ENCODE data around the gene EFEMP1. TPM values are rescaled to one million over a fixed set of nuclear protein-coding genes. Genes with fewer than 3 reads are reported as not detected.

EFEMP1 gene
- polyA plus RNA-seq, 3 donors = not detected

DNA sequence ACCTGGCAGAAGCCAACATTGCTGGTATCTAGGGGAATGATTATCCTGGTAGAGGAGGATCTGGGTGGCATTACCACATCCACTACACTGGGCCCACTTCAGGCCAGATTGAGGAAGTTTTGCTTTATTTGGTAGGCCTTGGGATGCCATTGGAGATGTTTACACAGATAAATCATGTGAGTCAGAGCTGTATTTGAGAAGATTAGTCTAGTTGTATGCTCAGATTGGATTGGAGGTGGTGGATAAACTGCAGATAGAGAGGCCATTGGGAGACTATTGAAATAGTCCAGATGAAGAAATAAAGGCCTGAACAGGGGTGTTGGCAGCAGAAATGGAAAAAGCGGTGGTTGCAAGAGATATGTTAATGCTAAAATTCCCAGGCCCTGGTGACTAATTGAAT, 81.5 kb downstream of the EFEMP1 start:
- no peak for DNase-seq
- no peak overlapping the region for H3K9ac ChIP-seq (ENCODE audit: insufficient read depth, low read length, poor library complexity, severe bottlenecking)
- H3K9me3 ChIP-seq (replicated peaks in 1 of 2; ENCODE audit: control insufficient read depth in 1 of 2, insufficient read depth in 1 of 2, low read length in 2 of 2) = peaks cover 0 to 8% of the 10 kb centered on the region in 2 donors
- no peak overlapping the region for H3K27ac ChIP-seq (ENCODE audit: low read depth in 1 of 2, low read length in 2 of 2)
- no peak overlapping the region for H3K4me2 ChIP-seq (replicated peaks; ENCODE audit: extremely low read depth, low read length, poor library complexity, severe bottlenecking)
- WGBS (ENCODE audit: insufficient coverage) = 100% methylated on average over 1 of the region's 1 CpG
- no peak overlapping the region for H2AFZ ChIP-seq (ENCODE audit: insufficient read depth, low read depth, low read length, poor library complexity, severe bottlenecking)
- TF ChIP-seq CTCF (IDR thresholded peaks at IDR 0.05) = no peak
- Mint-ChIP-seq H3K27ac (no peak overlapping the region), H3K4me1 (peaks cover 7% of the 10 kb centered on the region), H3K27me3 (ENCODE audit: low read depth in 3 of 3) (peaks cover 0 to 3% (median 2%) of the 10 kb centered on the region in 3 donors), H3K4me3 (no peak overlapping the region), H3K9me3 (peaks cover 0 to 8% (median 2%) of the 10 kb centered on the region in 7 donors), H3K36me3 (no peaks in the 10 kb centered on the region)
- no peaks in the 10 kb centered on the region for H3K79me2 ChIP-seq (ENCODE audit: insufficient read depth, low read length)
- H3K27me3 ChIP-seq (ENCODE audit: control insufficient read depth in 2 of 2, insufficient read depth in 2 of 2, low read length in 2 of 2) = no peaks in the 10 kb centered on the region
- peaks cover 21 to 22% of the 10 kb centered on the region in 2 donors for H3K4me1 ChIP-seq (ENCODE audit: control insufficient read depth in 1 of 2, insufficient read depth in 2 of 2, low read length in 2 of 2)
- H3K4me3 ChIP-seq (replicated peaks in 1 of 3; ENCODE audit: low read depth in 2 of 3, low read length in 3 of 3) = no peak overlapping the region
- H4K20me1 ChIP-seq (ENCODE audit: insufficient read depth, low read length) = no peaks in the 10 kb centered on the region
- intact Hi-C loops (cut with micrococcal nuclease) = no loop called here
- H3K36me3 ChIP-seq (replicated peaks in 1 of 2; ENCODE audit: control insufficient read depth in 1 of 2, insufficient read depth in 2 of 2, low read length in 2 of 2) = no peaks in the 10 kb centered on the region

DNA sequence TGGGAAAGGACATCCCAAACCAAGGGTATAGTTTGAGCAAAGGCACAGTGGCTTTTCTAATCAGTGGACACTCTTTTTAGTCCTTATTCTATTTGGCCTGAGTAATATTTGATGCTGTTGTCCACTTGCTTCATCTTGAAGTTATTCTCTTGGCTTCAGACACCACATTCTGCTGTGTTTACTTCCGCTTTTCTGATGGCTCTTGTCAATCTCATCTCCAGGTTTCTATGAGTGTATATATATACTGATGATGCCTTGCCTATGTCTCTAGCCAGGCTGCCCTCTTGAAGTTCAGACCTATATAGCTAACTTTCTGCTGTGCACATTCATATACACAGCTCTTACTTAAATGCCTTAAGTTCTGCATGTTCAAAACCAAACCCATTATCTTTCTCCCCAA, 83.1 kb downstream of the EFEMP1 start:
- H2AFZ ChIP-seq (ENCODE audit: insufficient read depth, low read depth, low read length, poor library complexity, severe bottlenecking) = no peak overlapping the region
- H3K9me3 Mint-ChIP-seq = peaks cover 1 to 10% (median 2%) of the 10 kb centered on the region in 7 donors
- intact Hi-C loops (cut with micrococcal nuclease) = no loop called here
- H3K9ac ChIP-seq (ENCODE audit: insufficient read depth, low read length, poor library complexity, severe bottlenecking) = no peak overlapping the region
- TF ChIP-seq CTCF (IDR thresholded peaks at IDR 0.05) = no peak
- H3K4me1 ChIP-seq (ENCODE audit: control insufficient read depth in 1 of 2, insufficient read depth in 2 of 2, low read length in 2 of 2) = peaks cover 21 to 22% of the 10 kb centered on the region in 2 donors
- H3K27me3 Mint-ChIP-seq (ENCODE audit: low read depth in 3 of 3) = peaks cover 0 to 3% (median 2%) of the 10 kb centered on the region in 3 donors
- no peak overlapping the region for H3K27ac ChIP-seq (ENCODE audit: low read depth in 1 of 2, low read length in 2 of 2)
- no peak overlapping the region for H3K4me2 ChIP-seq (replicated peaks; ENCODE audit: extremely low read depth, low read length, poor library complexity, severe bottlenecking)
- H3K4me1 Mint-ChIP-seq = peaks cover 7% of the 10 kb centered on the region
- no peaks in the 10 kb centered on the region for H3K27me3 ChIP-seq (ENCODE audit: control insufficient read depth in 2 of 2, insufficient read depth in 2 of 2, low read length in 2 of 2)
- no CpG with 5 or more reads among the region's 1 CpG for WGBS (ENCODE audit: insufficient coverage)
- no peak overlapping the region for H3K4me3 ChIP-seq (replicated peaks in 1 of 3; ENCODE audit: low read depth in 2 of 3, low read length in 3 of 3)
- H3K36me3 Mint-ChIP-seq = no peaks in the 10 kb centered on the region
- H3K4me3 Mint-ChIP-seq = no peak overlapping the region
- no peak for DNase-seq
- no peaks in the 10 kb centered on the region for H3K79me2 ChIP-seq (ENCODE audit: insufficient read depth, low read length)
- H4K20me1 ChIP-seq (ENCODE audit: insufficient read depth, low read length) = no peaks in the 10 kb centered on the region
- H3K36me3 ChIP-seq (replicated peaks in 1 of 2; ENCODE audit: control insufficient read depth in 1 of 2, insufficient read depth in 2 of 2, low read length in 2 of 2) = no peaks in the 10 kb centered on the region
- H3K27ac Mint-ChIP-seq = no peak overlapping the region
- peaks cover 0 to 12% of the 10 kb centered on the region in 2 donors for H3K9me3 ChIP-seq (replicated peaks in 1 of 2; ENCODE audit: control insufficient read depth in 1 of 2, insufficient read depth in 1 of 2, low read length in 2 of 2)

Data from CD14-positive monocyte (primary cell).